ENCODE results near the gene RTRAF. TPM values are rescaled to one million over a fixed set of nuclear protein-coding genes. Genes with fewer than 3 reads are reported as not detected.

Gene RTRAF
- total RNA-seq, 1 donor: 53.2 TPM

- DNase-seq (ENCODE audit: insufficient read length, low spot score, missing footprints): peak; percentile 56
- no peaks in the 10 kb centered on the region for H4K20me1 ChIP-seq (ENCODE audit: insufficient read depth, low read length)
- H3K9me3 ChIP-seq (ENCODE audit: low read depth, low read length): no peaks in the 10 kb centered on the region
- peak overlapping the region; percentile 67 for H3K4me2 ChIP-seq (ENCODE audit: insufficient read depth, low read length)
- peaks cover 21% of the 10 kb centered on the region for H3K36me3 ChIP-seq (ENCODE audit: insufficient read depth, low read length)
- H3K4me3 ChIP-seq (ENCODE audit: insufficient read depth, low read length): peak overlapping the region; percentile 24
- H3K4me1 ChIP-seq (ENCODE audit: insufficient read depth, low read length): peaks cover 29% of the 10 kb centered on the region
- H3K79me2 ChIP-seq (ENCODE audit: insufficient read depth, low read length): no peaks in the 10 kb centered on the region
- no peaks in the 10 kb centered on the region for H3K27me3 ChIP-seq (ENCODE audit: insufficient read depth, low read length)
- TF ChIP-seq CTCF (IDR thresholded peaks at IDR 0.05; ENCODE audit: extremely low read depth, low read depth, low read length): no peak
- peak overlapping the region; percentile 96 for H3K27ac ChIP-seq (ENCODE audit: low read depth, low read length)
- peak overlapping the region; percentile 28 for H2AFZ ChIP-seq (ENCODE audit: low read length)
Observed at GRCh38 chr14:52033101-52033642, 43.8 kb downstream of the RTRAF start.

GRCh38 chr14:52039124-52039815 lies 49.9 kb downstream of the RTRAF start:
- H3K36me3 ChIP-seq (ENCODE audit: insufficient read depth, low read length): peaks cover 57% of the 10 kb centered on the region
- H2AFZ ChIP-seq (ENCODE audit: low read length): no peak overlapping the region
- peaks cover 10% of the 10 kb centered on the region for H3K4me1 ChIP-seq (ENCODE audit: insufficient read depth, low read length)

GRCh38 chr14:52040598-52040997 lies 51.3 kb downstream of the RTRAF start:
- TF ChIP-seq CTCF (IDR thresholded peaks at IDR 0.05; ENCODE audit: extremely low read depth, low read depth, low read length): no peak
- H3K36me3 ChIP-seq (ENCODE audit: insufficient read depth, low read length): peaks cover 54% of the 10 kb centered on the region
- peaks cover 22% of the 10 kb centered on the region for H3K4me1 ChIP-seq (ENCODE audit: insufficient read depth, low read length)
- H3K27ac ChIP-seq (ENCODE audit: low read depth, low read length): no peak overlapping the region
- H3K4me3 ChIP-seq (ENCODE audit: insufficient read depth, low read length): no peak overlapping the region
- no peaks in the 10 kb centered on the region for H4K20me1 ChIP-seq (ENCODE audit: insufficient read depth, low read length)
- peak; percentile 53 for DNase-seq (ENCODE audit: insufficient read length, low spot score, missing footprints)
- no peaks in the 10 kb centered on the region for H3K9me3 ChIP-seq (ENCODE audit: low read depth, low read length)
- H3K27me3 ChIP-seq (ENCODE audit: insufficient read depth, low read length): no peaks in the 10 kb centered on the region
- no peak overlapping the region for H2AFZ ChIP-seq (ENCODE audit: low read length)
- no peak overlapping the region for H3K4me2 ChIP-seq (ENCODE audit: insufficient read depth, low read length)
- peaks cover 21% of the 10 kb centered on the region for H3K79me2 ChIP-seq (ENCODE audit: insufficient read depth, low read length)

More at GRCh38 chr14:52039124-52039815, 49.9 kb downstream of the RTRAF start:
- H3K27me3 ChIP-seq (ENCODE audit: insufficient read depth, low read length): no peaks in the 10 kb centered on the region
- H3K79me2 ChIP-seq (ENCODE audit: insufficient read depth, low read length): peaks cover 13% of the 10 kb centered on the region
- H3K27ac ChIP-seq (ENCODE audit: low read depth, low read length): no peak overlapping the region
- H3K4me2 ChIP-seq (ENCODE audit: insufficient read depth, low read length): no peak overlapping the region
- no peaks in the 10 kb centered on the region for H3K9me3 ChIP-seq (ENCODE audit: low read depth, low read length)
- DNase-seq (ENCODE audit: insufficient read length, low spot score, missing footprints): no peak
- no peaks in the 10 kb centered on the region for H4K20me1 ChIP-seq (ENCODE audit: insufficient read depth, low read length)
- no peak overlapping the region for H3K4me3 ChIP-seq (ENCODE audit: insufficient read depth, low read length)
- no peak for TF ChIP-seq CTCF (IDR thresholded peaks at IDR 0.05; ENCODE audit: extremely low read depth, low read depth, low read length)

Data from osteoblast (primary cell).